HG02798 (cell line): ENCODE measurements around the gene CEP135.
"Not testable (repeated sequence)": the region's sequence is repeated elsewhere in the genome, so short reads cannot be mapped to it uniquely, and the experiment has no call there.

ENCODE experiments used
- ATAC-seq: cut with Tn5 transposase; IDR thresholded peaks from one replicate; pipeline ENCODE4 v1.9.1; 2021; ENCODE audit warnings: mild to moderate bottlenecking; ENCODE audit not compliant: unreplicated experiment, poor library complexity

Gene CEP135

GRCh38 chr4:55938481-55938880 lies 10.3 kb upstream of the CEP135 start:
- no peak for ATAC-seq

DNA sequence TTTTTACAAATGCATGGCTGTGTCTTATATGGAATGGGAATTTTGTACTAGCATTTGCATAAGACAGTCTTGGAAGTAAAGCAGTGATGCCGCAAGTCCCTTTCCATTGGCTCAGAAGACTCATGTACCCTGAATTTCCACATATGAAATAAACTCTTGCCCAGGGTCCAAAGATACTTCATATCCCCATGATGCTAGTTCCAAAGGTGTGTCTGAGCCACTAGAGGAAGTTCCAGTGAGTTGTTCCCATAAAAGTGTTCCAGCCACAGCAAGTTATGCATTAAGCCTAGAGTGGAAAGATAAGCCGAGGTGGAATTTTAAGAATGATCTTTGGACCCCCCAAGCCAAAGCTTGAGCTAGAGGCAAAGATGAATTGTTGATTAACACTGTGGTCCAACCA lies 9.3 kb upstream of the CEP135 start:
- no peak for ATAC-seq

- ATAC-seq, result no peak
Measured at GRCh38 chr4:55941881-55942396, 6.8 kb upstream of the CEP135 start.

GRCh38 chr4:55947254-55947882 lies 1.4 kb upstream of the CEP135 start:
- ATAC-seq, result peak; percentile 27

DNA sequence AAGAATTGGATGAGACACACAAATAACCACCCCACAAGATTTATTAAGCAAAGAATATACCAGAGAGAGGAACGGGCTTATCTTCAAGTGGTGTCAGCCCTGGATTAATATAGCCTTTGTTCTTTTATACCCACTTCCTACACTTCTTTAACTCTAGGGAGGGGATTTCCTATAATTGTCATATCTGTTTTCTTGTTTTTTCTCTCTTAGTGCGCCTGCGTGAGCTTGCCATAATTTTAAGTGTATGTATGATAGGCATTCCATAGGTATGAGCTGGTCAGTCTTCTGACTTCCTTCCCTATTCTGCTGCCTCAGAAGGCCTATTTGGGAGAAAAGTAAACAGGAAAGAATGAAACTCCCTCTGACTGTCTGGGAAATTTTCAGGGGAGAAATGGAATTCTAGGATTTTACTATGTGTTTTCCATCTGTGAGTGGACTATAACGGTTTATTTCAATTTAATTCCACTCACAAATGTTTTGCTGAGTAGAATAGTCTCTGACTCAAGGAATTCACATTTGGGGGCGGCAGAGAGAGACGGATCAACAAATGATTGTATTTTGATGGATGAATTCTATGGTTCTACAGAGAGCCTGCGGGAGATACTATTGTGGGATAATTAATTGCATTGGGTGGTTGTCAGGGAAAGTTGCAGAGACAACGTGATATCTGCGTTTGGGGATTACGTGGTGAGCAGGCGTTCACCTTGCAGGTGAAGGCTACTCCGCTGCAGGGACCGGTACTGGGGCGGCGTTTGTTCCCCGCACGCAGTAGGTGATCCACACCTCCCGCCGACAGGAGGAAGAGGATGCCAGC lies 626 bp upstream of the CEP135 start:
- ATAC-seq, result peak; percentile 12

- ATAC-seq, result no peak
Measured at GRCh38 chr4:55949482-55949802, 697 bp downstream of the CEP135 start.

DNA sequence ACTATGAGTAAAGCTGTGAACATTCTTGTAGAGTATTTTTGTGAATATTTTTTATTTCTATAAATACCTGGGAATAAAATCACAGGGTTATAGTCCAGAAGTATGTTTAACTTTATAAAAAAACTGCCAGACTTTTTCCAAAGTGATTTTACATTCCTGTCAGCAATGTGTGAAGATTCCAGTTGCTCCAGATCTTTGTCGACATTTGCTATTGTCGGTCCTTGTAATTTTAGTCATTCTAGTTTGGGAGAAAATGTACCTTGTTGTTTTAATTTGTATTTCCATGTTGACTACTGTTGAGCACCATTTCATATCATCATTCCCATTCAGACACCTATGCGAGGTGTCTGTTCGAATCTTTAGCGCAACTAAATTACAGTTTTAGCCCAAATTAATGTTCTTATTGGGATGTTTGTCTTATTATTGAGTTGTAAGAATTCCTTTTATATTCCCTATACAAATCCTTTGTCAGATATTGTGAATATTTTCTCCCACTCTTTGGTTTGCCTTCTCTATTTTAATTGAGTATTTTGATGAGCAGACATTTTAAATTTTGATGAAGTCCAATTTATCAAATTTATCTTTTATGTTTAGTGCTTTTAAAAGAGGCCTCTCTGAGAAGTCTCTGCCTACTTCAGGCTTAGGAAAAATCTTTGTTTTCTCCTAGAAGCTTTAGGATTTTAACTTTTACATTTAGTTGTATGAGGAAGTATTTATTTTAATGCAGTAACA lies 2.6 kb downstream of the CEP135 start:
- ATAC-seq, result no peak

DNA sequence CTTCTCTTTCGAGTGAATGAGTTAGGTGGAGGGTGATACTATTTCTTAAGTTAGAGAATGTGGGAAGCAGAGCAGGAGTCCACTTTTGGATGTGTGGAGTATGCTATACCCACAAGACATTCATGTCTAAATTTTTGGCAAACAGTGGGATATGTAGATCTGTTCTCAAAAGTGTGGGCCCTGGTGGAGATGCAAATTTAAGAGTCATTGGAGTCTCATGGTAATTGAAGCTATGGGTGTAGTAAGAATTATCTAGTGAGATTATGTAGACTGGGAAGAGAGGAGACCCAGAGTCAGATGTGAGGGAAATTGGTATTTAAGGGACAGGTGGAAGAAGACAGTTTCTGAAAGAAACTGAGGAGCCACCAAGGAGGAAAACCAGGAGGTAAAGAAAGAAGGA lies 7.0 kb downstream of the CEP135 start:
- ATAC-seq, result no peak

GRCh38 chr4:55959655-55960054 lies 10.9 kb downstream of the CEP135 start:
- ATAC-seq, result no peak

DNA sequence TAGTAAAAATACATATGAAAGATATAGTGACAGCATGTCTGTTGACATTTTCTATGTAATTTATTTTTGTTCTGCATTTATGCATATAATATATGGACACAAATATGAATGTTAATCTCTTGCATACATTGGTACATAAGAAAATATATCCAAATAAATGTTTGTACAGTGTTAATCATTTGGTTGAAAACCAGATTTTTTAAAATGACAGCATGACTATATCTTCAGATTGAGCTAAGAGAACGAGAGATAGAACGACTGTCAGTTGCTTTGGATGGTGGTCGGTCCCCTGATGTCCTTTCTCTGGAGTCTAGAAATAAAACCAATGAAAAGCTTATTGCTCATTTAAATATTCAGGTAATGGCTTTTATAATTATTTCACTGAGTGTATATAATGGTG lies 15.3 kb downstream of the CEP135 start:
- ATAC-seq, result no peak

GRCh38 chr4:55965585-55965984 lies 16.8 kb downstream of the CEP135 start:
- no peak for ATAC-seq

- not testable (repeated sequence) for ATAC-seq
Measured at GRCh38 chr4:55966324-55966723, 17.6 kb downstream of the CEP135 start.

GRCh38 chr4:55967376-55967775 lies 18.6 kb downstream of the CEP135 start:
- ATAC-seq, result no peak

- no peak for ATAC-seq
Measured at GRCh38 chr4:55973650-55974049, 24.9 kb downstream of the CEP135 start.

GRCh38 chr4:55977811-55978210 lies 29.1 kb downstream of the CEP135 start:
- ATAC-seq, result no peak

DNA sequence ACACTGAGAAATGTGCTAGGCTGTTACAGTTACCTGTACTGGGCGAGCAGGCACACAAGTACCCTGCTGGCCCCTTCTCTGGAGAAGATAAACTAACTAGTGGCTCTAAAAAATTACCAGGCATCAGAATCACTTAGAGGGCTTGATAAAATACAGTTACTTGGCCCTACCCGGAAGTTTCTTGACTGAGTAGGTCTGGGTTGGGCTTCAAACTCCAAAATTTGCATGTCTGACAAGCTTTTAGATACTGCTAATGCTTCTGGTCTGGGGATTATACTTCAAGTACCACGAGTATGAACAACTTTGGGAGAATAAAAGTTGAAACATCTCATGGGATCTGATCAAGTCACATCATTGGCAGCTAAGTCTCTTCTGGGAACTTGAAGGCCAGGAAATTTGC lies 30.8 kb downstream of the CEP135 start:
- peak; percentile 46 for ATAC-seq

DNA sequence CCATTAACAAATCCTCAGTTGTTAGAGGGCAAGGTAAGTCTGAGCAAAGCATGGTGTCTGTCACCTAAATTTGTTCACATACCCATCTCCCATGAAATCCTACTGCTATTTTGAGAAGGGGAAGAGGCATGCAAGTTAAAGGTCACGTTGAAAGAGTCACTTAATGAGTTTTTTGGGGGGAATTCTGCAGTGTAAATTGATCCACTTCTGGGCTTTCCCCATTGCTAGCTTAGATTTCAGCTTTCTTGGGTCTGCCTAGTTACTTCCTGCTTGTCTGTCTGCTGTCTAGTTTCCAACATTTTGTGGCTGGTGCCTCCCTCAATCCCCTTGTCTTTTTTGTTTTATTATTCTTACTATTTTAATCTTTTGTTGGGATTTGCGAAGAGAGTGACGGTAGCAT lies 32.0 kb downstream of the CEP135 start:
- ATAC-seq, result peak; percentile 46

GRCh38 chr4:55982976-55983375 lies 34.2 kb downstream of the CEP135 start:
- no peak for ATAC-seq

GRCh38 chr4:55989766-55990165 lies 41.0 kb downstream of the CEP135 start:
- no peak for ATAC-seq

DNA sequence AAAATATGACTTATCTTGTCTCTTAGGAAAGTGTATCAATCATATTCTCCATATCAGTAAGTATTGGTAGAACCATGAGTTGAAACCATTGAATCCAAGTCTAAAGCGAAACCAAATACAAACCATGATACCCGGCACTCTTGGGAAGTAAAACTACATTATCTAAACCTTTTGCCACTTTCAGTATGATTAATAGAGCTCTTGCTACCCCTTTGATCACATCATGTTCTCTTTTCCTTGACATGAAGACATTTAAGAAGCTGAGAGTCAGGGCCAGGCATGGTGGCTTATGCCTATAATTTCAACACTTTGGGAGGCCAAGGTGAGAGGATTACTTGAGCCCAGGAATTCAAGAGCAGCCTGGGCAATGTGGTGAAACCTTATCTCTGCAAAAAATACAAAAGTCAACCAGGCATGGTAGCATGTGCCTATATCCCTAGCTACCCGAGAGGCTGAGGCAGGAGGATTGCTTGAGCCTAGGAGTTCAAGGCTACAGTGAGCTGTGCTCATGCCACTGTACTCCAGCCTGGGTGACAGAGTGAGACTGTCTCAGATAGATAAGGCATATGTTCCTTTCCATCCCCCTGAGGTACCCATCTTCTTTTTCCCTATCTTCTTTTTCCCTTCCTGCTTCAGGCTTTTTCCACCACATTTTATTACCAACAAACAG lies 45.4 kb downstream of the CEP135 start:
- ATAC-seq, result peak; percentile 78

- no peak for ATAC-seq
Measured at GRCh38 chr4:55996646-55997045, 47.9 kb downstream of the CEP135 start.
